SK-N-SH (cell line): ENCODE data around the gene PRIMPOL.

Source experiments
- CTCF ChIP-seq: fragments of 200-600 bp; sonication (generic); IDR thresholded peaks from 2 replicates; pipeline ENCODE4 v1.6.1; 2017; ENCODE audit warnings: antibody characterized with exemption, mild to moderate bottlenecking, moderate library complexity
- ELF1 ChIP-seq: IDR thresholded peaks from 2 replicates; pipeline ENCODE4 v1.4.0; 2012
- EP300 ChIP-seq, 2 experiments: IDR thresholded peaks; 2 replicates each; pipeline versions ENCODE4 v1.4.0 to v1.6.1; 2012; ENCODE audit warnings: borderline replicate concordance in 1 of 2, low read depth in 1 of 2, low read length in 1 of 2
- EZH2phosphoT487 ChIP-seq: fragments of 200-600 bp; sonication (generic); IDR thresholded peaks from 2 replicates; pipeline ENCODE4 v1.6.1; 2017; ENCODE audit warnings: low read depth, mixed run types, mild to moderate bottlenecking, antibody characterized with exemption, moderate library complexity, borderline replicate concordance
- FOXM1 ChIP-seq: IDR thresholded peaks from 2 replicates; pipeline ENCODE4 v1.4.0; 2012; ENCODE audit warnings: low read depth, mild to moderate bottlenecking
- MXI1 ChIP-seq: IDR thresholded peaks from 2 replicates; pipeline ENCODE4 v1.6.1; 2012; ENCODE audit warnings: mild to moderate bottlenecking, low read depth, low read length, improper control_type of control experiment
- RAD21 ChIP-seq: IDR thresholded peaks from 2 replicates; pipeline ENCODE4 v1.6.1; 2012; ENCODE audit warnings: mild to moderate bottlenecking, low read length
- TAF1 ChIP-seq: IDR thresholded peaks from 2 replicates; pipeline ENCODE4 v1.6.1; 2012; ENCODE audit warnings: low read depth, mild to moderate bottlenecking, low read length, moderate library complexity, borderline replicate concordance
- TCF12 ChIP-seq: IDR thresholded peaks from 2 replicates; pipeline ENCODE4 v1.4.0; 2012
- TEAD4 ChIP-seq: IDR thresholded peaks from 2 replicates; pipeline ENCODE4 v1.4.0; 2012; ENCODE audit warnings: mild to moderate bottlenecking, borderline replicate concordance; ENCODE audit not compliant: insufficient read depth
- USF2 ChIP-seq: fragments of 150-350 bp; IDR thresholded peaks from 2 replicates; pipeline ENCODE4 v1.6.1; 2017; ENCODE audit warnings: antibody characterized with exemption, low read length, low read depth, borderline replicate concordance

GRCh38 chr4:184680698-184681097 is 31.2 kb downstream of the PRIMPOL start:
- no peak for TF ChIP-seq ELF1
- TF ChIP-seq MXI1: no peak
- TF ChIP-seq TCF12: no peak
- no peak for TF ChIP-seq CTCF
- no peak for TF ChIP-seq TEAD4
- TF ChIP-seq RAD21: no peak
- TF ChIP-seq TAF1: no peak
- no peak for TF ChIP-seq FOXM1
- TF ChIP-seq EP300 (IDR thresholded peaks at IDR 0.05; ENCODE audit: borderline replicate concordance in 1 of 2, low read depth in 1 of 2, low read length in 1 of 2): no peak
- TF ChIP-seq EZH2phosphoT487: no peak
- no peak for TF ChIP-seq USF2
